Measurements from ENCODE around the gene YAP1. TPM values are rescaled to one million over a fixed set of nuclear protein-coding genes. Genes with fewer than 3 reads are reported as not detected.
A peak's percentile ranks its signal among the peaks of the same experiment; 100 is the strongest.

Gene YAP1
- total RNA-seq, 1 donor from 2014 or later = 117 TPM

- DNase-seq = no peak
Observed at GRCh38 chr11:102163368-102163767, 53.1 kb downstream of the YAP1 start.

DNA sequence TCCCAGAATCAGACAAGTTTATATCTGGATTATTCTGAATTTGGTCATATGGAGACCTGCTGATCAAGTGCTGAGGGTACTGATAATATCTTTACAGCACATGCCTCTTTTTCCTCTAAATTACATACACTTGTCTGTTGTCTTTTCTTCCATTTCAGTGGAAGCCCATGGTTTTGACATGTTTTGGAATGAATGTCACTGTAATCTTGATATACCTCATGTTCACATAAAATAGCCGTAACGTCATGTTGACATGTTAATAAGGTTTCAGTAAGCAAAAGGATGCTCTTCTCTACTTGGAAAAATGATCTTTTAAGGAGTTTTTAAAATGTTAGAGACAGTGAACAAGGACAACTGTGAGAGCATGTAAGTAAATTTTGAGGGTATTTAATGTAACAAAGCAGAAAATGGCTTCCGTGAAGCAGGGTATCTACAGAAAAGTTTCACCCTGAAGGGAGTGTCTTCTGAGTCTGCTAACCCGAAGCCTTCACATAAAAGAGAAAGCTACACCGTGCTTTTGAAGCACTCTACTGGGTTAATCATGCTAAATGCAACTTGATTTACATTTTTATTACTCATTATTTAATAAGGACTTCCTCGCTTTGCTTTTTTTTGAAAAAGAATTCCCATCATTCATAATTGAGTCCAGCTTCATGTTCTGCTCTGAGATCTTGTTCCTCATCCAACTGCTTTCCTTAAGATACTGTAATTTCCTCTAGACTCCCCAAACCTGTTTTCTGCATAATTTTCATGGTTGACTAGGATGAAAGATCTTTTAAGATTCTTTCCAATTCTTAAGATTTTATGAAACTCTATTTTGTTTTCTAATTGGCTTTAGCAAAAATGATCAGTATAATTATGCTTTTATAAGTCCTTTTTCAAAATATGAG lies 56.2 kb downstream of the YAP1 start:
- no peak for DNase-seq

- no peak for DNase-seq
Observed at GRCh38 chr11:102168481-102168880, 58.2 kb downstream of the YAP1 start.

DNA sequence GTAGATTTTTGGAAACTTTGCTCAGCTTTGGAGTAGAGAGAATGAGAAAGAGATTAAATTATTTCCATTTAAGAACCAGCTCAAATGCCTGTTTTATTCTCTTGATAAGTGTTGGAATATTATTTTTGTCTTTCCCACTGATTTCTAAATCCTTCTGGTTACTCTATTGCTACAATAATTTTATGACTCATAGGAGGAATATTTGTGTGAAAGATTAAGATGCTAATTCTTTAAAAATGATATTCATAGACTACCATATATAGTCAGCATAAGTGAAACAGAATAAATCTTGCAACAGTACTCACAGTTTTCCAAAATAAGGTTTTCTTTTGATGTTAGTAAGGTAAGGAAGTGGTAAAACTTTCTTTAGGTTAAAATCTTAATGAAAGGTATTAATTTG lies 60.9 kb downstream of the YAP1 start:
- DNase-seq = no peak

DNA sequence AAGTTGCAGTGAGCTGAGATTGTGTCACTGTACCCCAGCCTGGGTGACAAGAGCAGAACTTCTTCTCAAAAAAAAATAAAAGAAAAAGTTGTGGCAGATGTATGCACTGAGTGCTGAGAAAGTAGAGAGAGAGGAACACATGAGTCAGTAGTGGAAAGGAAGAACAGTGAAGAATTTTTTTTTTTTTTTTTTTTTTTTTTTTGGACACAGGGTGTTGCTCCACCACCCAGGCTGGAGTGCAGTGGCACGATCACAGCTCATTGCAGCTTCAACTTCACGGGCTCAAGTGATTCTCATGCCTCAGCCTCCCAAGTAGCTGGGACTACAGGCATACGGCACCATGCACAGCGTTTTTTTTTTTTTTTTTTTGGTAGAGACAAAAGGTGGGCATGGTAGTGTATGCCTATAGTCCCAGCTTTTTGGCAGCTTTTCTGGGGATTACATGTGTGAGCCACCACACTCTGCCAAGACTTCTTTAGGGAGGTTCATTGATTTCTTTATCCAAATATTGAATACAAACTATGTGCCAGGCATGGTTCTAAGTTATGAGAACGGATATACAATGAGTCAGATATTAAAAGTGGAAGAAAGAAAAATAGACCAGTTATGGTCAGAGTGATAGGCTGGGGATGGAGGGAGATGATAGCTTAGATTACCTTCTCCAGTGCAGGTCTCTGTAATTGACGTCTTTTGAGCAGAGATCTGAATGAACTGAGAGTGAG lies 62.0 kb downstream of the YAP1 start:
- DNase-seq = no peak

GRCh38 chr11:102177126-102177525 lies 66.9 kb downstream of the YAP1 start:
- DNase-seq = no peak

DNA sequence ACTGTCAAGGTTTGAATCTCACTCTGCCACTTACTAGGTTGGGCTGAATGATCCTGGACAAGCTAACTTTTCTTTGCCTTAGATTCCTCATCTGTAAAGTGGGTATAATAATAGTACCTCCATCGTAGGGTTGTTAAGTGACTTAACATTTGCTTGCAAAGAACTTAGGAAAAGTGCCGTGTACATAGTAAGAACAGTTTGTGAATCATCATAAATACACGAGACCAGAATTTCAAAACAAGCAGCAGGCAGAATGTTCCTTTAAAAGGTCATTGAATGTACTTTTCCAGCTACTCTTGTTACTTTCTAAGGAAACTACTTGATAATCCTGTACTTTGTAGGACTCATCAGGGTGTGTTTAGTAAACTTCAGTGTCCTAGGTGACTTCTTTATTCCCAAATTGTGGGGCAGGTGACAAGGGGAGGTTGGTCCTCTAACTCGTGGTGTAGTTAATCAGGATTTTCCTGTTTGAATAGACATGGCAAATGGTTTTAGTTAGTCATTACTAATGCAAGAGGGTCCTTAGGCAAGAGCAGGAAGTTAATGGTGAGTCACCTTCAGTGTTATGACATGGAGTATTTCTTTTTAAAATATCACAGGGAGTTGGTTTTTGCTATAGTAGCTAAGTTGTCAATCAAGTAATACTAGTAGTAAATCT lies 67.9 kb downstream of the YAP1 start:
- no peak for DNase-seq

- no peak for DNase-seq
Observed at GRCh38 chr11:102179371-102179770, 69.1 kb downstream of the YAP1 start.

DNA sequence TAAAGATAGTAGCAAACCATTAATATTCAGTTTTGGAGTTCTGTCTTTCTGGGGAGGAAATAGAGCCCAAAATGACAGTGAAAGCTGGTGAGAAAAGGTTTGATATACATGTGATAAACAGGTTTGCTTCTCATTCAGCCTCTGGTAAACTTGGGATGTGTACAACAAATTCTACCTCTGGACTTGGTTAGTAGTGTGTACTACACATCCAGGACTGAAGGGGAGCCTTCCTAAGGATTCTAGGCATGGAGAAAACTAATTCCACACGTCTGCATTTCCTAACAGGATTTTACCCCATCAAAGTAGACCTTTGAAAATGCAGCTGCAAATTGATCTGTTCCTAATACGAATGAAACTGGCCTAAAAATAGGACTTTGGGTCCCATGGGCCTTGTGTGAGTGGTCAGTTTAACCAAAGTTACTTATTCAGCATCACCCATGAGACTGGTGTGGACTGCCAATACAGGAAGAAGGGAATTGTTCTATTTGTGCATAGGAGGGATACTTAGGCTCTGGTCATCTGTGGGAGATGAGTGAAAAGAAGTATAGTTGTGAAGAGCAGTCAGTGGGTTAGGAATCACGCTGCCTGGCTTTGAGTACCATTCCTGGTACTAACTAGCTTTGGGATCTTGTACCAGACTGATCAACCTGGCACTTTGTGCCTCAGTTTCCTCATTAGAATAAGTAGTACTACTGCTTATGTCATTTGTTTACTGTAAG lies 74.2 kb downstream of the YAP1 start:
- DNase-seq = no peak

GRCh38 chr11:102186551-102187191 lies 76.4 kb downstream of the YAP1 start:
- no peak for DNase-seq

DNA sequence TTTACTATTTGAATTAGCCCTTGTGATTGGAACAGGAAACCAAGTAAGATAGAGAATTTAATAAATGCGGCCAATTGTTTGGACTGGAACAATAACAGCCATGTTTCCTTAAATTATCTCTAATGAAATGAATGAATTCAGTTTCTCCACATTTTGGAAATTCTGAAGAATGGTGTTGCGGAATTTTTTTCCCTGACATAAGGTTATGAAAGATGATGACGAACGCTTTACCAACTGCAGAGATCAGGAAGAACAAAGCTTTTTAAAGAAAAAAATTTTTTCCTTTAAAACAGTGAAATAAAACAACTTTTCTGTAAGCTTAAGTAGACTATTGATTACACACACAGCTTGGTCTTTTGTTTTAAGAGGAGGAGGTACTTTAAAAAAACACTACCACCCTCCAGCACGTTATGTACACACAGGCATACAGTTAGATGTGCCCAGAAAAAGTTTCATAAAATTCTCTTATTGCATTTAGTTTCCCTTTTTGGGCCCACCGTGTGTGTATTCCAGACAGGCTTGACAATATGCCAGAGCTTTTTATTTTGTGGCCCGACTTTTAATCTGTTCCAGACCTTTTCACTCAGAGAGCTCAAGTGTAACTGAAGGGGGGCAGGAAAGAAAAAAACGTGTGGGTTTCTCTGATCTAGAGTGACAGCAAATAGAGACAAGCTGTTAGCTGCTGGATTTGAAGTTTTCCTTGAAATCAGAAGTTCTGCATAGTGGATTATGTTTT lies 77.3 kb downstream of the YAP1 start:
- DNase-seq = peak; percentile 93

GRCh38 chr11:102188488-102188887 lies 78.2 kb downstream of the YAP1 start:
- DNase-seq = no peak

DNA sequence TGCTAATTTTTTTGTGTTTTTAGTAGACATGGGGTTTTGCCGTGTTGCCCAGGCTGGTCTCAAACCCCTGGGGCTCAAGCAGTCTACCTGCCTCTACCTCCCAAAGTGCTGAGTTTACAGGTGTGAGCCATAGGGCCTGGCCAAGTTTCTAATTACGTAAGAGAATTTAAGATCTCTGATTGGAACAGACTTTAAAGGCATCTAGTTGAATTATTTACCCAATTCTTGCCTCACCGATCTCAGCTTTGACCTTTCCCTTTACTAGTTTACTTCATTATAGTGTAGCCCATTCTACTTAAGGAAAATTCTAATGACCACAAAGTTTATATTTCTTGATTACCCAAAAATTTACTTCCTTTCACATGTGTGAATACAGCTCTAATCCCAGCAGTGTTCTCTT lies 81.6 kb downstream of the YAP1 start:
- DNase-seq = no peak

- DNase-seq = no peak
Observed at GRCh38 chr11:102192349-102193066, 82.3 kb downstream of the YAP1 start.

GRCh38 chr11:102194257-102194656 lies 84.0 kb downstream of the YAP1 start:
- DNase-seq = no peak

GRCh38 chr11:102194990-102195389 lies 84.7 kb downstream of the YAP1 start:
- no peak for DNase-seq

GRCh38 chr11:102196351-102196750 lies 86.1 kb downstream of the YAP1 start:
- DNase-seq = no peak

- DNase-seq = no peak
Observed at GRCh38 chr11:102196816-102197215, 86.6 kb downstream of the YAP1 start.

DNA sequence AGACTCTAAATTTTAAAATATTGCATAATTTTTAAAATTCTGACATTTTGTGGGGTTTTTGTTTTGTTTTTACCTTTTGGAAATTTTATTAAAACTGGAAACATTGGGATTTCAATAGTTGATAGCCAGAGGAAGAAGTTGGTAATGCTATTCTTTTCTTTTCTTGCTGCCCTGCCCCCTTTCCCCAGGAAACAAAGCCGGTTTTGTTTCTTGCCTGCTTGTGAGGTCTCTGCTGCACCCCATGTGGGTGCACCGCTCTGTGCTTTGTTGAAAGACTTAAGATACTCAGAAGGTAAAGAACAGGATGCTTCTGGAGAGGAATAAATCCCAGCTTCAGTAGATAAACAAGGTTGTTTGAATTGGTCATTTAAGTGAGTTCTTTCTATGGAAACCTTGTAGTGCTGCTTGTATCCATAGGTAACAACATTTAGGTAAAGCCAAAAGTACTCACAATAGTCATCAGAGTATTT lies 87.5 kb downstream of the YAP1 start:
- no peak for DNase-seq

- no peak for DNase-seq
Observed at GRCh38 chr11:102199673-102200072, 89.4 kb downstream of the YAP1 start.

All from skin of body (tissue), 2 donors.